Smooth muscle cell (in vitro differentiated cells): Measurements from ENCODE around the gene TRAF1. TPM values are rescaled to one million over a fixed set of nuclear protein-coding genes. Genes with fewer than 3 reads are reported as not detected.

ENCODE experiments used
- DNase-seq: peaks from one replicate; lab custom pipeline; 2025; ENCODE audit not compliant: unreplicated experiment; lab: John Stamatoyannopoulos, UW
- H2AFZ ChIP-seq: fragments of 200-600 bp; sonication (generic); 2 replicates; pipeline ENCODE4 v1.6.0; 2016; ENCODE audit warnings: antibody characterized with exemption, low read depth, mild to moderate bottlenecking
- H3F3A ChIP-seq: fragments of 200-600 bp; sonication (generic); 2 replicates; pipeline ENCODE4 v1.6.0; 2017; ENCODE audit warnings: antibody characterized with exemption, low read depth
- H3K27ac ChIP-seq: fragments of 200-600 bp; sonication (generic); 2 replicates; pipeline ENCODE4 v1.5.1; 2016; ENCODE audit warnings: low read depth, mild to moderate bottlenecking
- H3K27me3 ChIP-seq: fragments of 200-600 bp; sonication (generic); 2 replicates; pipeline ENCODE4 v1.6.1; 2016; ENCODE audit warnings: low read depth, mild to moderate bottlenecking
- H3K36me3 ChIP-seq: fragments of 200-600 bp; sonication (generic); 2 replicates; pipeline ENCODE4 v1.5.1; 2016; ENCODE audit warnings: low read depth
- H3K4me1 ChIP-seq: fragments of 200-600 bp; sonication (generic); 2 replicates; pipeline ENCODE4 v1.5.1; 2016; ENCODE audit warnings: low read depth
- H3K4me2 ChIP-seq: fragments of 200-600 bp; sonication (generic); 2 replicates; pipeline ENCODE4 v1.6.0; 2016; ENCODE audit warnings: mild to moderate bottlenecking
- H3K4me3 ChIP-seq: fragments of 200-600 bp; sonication (generic); 2 replicates; pipeline ENCODE4 v1.5.1; 2016; ENCODE audit warnings: mild to moderate bottlenecking
- H3K79me2 ChIP-seq: fragments of 200-600 bp; sonication (generic); 2 replicates; pipeline ENCODE4 v1.6.0; 2016; ENCODE audit warnings: low read depth, mild to moderate bottlenecking
- H3K9ac ChIP-seq: fragments of 200-600 bp; sonication (generic); 2 replicates; pipeline ENCODE4 v1.6.0; 2016; ENCODE audit warnings: low read depth
- H3K9me3 ChIP-seq: fragments of 200-600 bp; sonication (generic); replicated peaks from 2 replicates; pipeline ENCODE4 v1.5.1; 2016; ENCODE audit warnings: low read depth
- H4K20me1 ChIP-seq: fragments of 200-600 bp; sonication (generic); 2 replicates; pipeline ENCODE4 v1.6.0; 2016; ENCODE audit warnings: low read depth
- WGBS: methylation state at CpG from one replicate; pipeline ENCODE4 v1.1.7; 2016; ENCODE audit warnings: low lambda C conversion rate; 5-methylcytosine and 5-hydroxymethylcytosine counted together
- polyA plus RNA-seq: library from polyadenylated mRNA; unstranded; fragments of >200 nt; fragmentation: Nextera tagmentation; extraction: Ambion mirVana; gene quantifications from 2 replicates; pipeline ENCODE4 v1.2.1, GENCODE V29; 2016
- total RNA-seq: library from RNA; depleted of rRNA; stranded (reverse); fragments of >200 nt; gene quantifications from 2 replicates; pipeline ENCODE4 v1.2.3, GENCODE V29; 2014
- TF ChIP-seq, protein P1 (sequence below): fragments of 200-600 bp; sonication (generic); IDR thresholded peaks from 2 replicates; pipeline ENCODE4 v1.5.1; 2017; ENCODE audit warnings: borderline replicate concordance, mild to moderate bottlenecking, antibody characterized with exemption; ENCODE audit not compliant: insufficient read depth, poor library complexity, severe bottlenecking

Gene TRAF1
- total and polyA plus RNA-seq, 2 experiments from 2014 or later, result 2.9 to 5.4 TPM

DNA sequence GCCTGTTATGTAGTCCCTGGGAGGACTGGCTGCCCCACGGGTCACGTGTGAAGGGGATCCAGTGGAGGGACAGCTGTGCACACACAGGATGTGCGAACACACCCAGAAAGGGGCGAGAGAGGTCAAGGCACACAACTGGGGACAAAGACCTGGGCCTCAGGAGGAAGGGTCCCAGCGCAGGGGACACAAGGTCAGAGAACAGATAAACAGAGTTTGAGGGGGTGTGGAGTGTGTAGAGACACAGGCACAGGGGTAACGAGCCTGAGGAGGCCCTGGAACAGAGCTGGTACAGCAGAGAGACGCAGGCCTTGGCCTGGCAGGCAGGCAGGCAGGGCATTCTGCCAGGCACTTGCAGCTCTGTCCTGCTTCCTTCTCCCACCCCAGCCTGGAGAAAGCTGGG lies 69.1 kb downstream of the TRAF1 start:
- no peaks in the 10 kb centered on the region for H3F3A ChIP-seq
- H4K20me1 ChIP-seq, result no peaks in the 10 kb centered on the region
- WGBS, result 98% methylated on average over 7 of the region's 7 CpGs
- no peak overlapping the region for H3K9ac ChIP-seq
- no peak overlapping the region for H3K27ac ChIP-seq
- DNase-seq, result no peak
- no peak overlapping the region for H3K4me3 ChIP-seq
- no peaks in the 10 kb centered on the region for H3K9me3 ChIP-seq
- no peak overlapping the region for H2AFZ ChIP-seq
- no peaks in the 10 kb centered on the region for H3K27me3 ChIP-seq
- H3K4me2 ChIP-seq, result no peak overlapping the region
- peaks cover 5% of the 10 kb centered on the region for H3K4me1 ChIP-seq
- H3K36me3 ChIP-seq, result no peaks in the 10 kb centered on the region
- H3K79me2 ChIP-seq, result no peaks in the 10 kb centered on the region
- TF ChIP-seq, protein P1, sequence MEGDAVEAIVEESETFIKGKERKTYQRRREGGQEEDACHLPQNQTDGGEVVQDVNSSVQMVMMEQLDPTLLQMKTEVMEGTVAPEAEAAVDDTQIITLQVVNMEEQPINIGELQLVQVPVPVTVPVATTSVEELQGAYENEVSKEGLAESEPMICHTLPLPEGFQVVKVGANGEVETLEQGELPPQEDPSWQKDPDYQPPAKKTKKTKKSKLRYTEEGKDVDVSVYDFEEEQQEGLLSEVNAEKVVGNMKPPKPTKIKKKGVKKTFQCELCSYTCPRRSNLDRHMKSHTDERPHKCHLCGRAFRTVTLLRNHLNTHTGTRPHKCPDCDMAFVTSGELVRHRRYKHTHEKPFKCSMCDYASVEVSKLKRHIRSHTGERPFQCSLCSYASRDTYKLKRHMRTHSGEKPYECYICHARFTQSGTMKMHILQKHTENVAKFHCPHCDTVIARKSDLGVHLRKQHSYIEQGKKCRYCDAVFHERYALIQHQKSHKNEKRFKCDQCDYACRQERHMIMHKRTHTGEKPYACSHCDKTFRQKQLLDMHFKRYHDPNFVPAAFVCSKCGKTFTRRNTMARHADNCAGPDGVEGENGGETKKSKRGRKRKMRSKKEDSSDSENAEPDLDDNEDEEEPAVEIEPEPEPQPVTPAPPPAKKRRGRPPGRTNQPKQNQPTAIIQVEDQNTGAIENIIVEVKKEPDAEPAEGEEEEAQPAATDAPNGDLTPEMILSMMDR, result no peak

DNA sequence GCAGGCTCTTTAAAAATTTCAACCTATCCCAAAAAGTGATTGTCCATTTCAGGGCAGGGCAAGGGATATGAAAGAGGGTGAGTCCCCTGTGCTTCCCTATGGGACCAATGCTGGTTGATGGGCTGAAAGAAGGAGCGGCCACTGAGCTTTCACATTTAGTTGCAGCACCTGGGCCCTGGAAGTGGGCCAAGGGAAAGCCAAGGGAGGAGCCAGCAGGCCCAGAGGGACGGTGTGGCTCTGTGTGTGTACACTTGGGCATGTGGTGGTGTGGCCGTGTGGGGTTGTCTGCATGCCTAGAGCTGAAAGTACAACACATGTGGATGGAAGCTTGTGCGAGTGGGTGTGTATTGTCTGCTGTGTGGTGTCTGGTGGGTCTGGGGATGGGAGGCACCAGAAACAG lies 69.9 kb downstream of the TRAF1 start:
- no peaks in the 10 kb centered on the region for H3K9me3 ChIP-seq
- H2AFZ ChIP-seq, result no peak overlapping the region
- H3F3A ChIP-seq, result no peaks in the 10 kb centered on the region
- H3K4me1 ChIP-seq, result peaks cover 13% of the 10 kb centered on the region
- H3K4me3 ChIP-seq, result no peak overlapping the region
- no peak overlapping the region for H3K9ac ChIP-seq
- H3K27ac ChIP-seq, result no peak overlapping the region
- DNase-seq, result no peak
- no peaks in the 10 kb centered on the region for H3K36me3 ChIP-seq
- H4K20me1 ChIP-seq, result no peaks in the 10 kb centered on the region
- TF ChIP-seq, protein P1, result no peak
- H3K27me3 ChIP-seq, result no peaks in the 10 kb centered on the region
- no peaks in the 10 kb centered on the region for H3K79me2 ChIP-seq
- H3K4me2 ChIP-seq, result no peak overlapping the region
- 89% methylated on average over 4 of the region's 4 CpGs for WGBS

DNA sequence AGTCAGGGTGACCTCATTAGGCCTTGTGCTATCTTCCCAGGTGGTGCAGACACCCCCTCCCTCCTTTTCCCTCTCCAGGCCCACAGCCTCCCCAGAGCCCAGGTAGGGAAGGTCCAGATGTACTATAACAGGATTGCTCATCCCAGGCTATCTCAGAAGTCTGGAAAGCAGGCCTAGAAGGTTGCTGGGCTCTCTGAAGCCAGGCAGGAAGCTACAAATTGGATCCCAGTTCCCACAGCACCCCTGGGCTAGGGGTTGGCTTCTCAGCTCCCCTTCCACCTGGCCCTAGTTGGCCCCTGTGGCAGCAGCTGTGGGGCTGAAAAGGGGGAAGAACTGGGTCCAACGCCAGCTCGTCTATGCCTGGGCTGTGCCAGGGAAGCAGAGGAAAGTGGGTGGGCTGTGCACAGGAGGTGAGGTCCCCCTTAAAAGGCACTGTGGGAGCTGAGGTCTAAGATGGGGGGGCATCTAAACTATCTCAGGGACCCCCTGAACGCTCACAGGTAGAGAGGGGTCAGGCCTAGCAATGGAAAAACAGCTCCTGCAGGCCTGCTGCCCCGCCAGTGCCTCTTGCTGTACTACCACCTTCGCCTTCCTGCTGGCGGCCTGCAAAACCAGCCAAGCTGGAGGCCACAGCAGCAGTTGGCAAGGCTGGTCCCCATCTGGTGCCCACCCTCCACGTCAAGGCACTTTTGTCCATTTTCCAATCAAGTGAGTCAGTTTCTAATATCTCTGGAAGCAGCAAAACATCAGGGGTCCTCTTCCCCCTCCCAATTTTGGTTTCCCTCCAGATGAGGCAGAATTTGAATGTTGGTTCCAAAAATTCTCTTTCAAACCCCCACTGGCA lies 70.5 kb downstream of the TRAF1 start:
- Histone ChIP-seq H3F3A (no peaks in the 10 kb centered on the region), H3K9ac (no peak overlapping the region), H3K27ac (no peak overlapping the region), H3K27me3 (no peaks in the 10 kb centered on the region), H3K36me3 (no peaks in the 10 kb centered on the region), H4K20me1 (no peaks in the 10 kb centered on the region), H2AFZ (no peak overlapping the region), H3K4me1 (peaks cover 16% of the 10 kb centered on the region), H3K79me2 (no peaks in the 10 kb centered on the region), H3K4me3 (no peak overlapping the region), H3K9me3 (no peaks in the 10 kb centered on the region), H3K4me2 (no peak overlapping the region)
- no peak for DNase-seq
- 96% methylated on average over 7 of the region's 7 CpGs for WGBS
- TF ChIP-seq, protein P1, result no peak
